GM23338 (cell line): ENCODE results near the gene RIMS1. TPM values are rescaled to one million over a fixed set of nuclear protein-coding genes. Genes with fewer than 3 reads are reported as not detected.

Experiments used
- ATAC-seq: fragments of 200-7000 bp; cut with Tn5 transposase; 3 replicates; pipeline ENCODE4 v1.9.1; 2020
- DNase-seq: peaks from one replicate; pipeline ENCODE4 v3.0.0-alpha.2; 2015; ENCODE audit warnings: low spot score
- H2AFZ ChIP-seq: fragments of 200-600 bp; sonication (generic); 2 replicates; pipeline ENCODE4 v1.8.0; 2016; ENCODE audit warnings: antibody characterized with exemption, mild to moderate bottlenecking, moderate library complexity
- H3F3A ChIP-seq: fragments of 200-600 bp; sonication (generic); replicated peaks from 2 replicates; pipeline ENCODE4 v1.8.0; 2017; ENCODE audit warnings: antibody characterized with exemption, mixed run types, low read depth
- H3K27ac ChIP-seq: fragments of 200-600 bp; sonication (generic); 2 replicates; pipeline ENCODE4 v1.6.1; 2016; ENCODE audit warnings: low read depth
- H3K27me3 ChIP-seq: fragments of 200-600 bp; sonication (generic); 2 replicates; pipeline ENCODE4 v1.8.0; 2016; ENCODE audit warnings: mild to moderate bottlenecking, mixed run types, moderate library complexity; ENCODE audit not compliant: insufficient read depth
- H3K36me3 ChIP-seq: fragments of 200-600 bp; sonication (generic); 2 replicates; pipeline ENCODE4 v1.8.0; 2016; ENCODE audit warnings: mild to moderate bottlenecking; ENCODE audit not compliant: insufficient read depth
- H3K4me1 ChIP-seq: fragments of 200-600 bp; sonication (generic); 2 replicates; pipeline ENCODE4 v1.8.0; 2016; ENCODE audit warnings: mild to moderate bottlenecking, moderate library complexity; ENCODE audit not compliant: insufficient read depth
- H3K4me2 ChIP-seq: fragments of 200-600 bp; sonication (generic); 2 replicates; pipeline ENCODE4 v1.7.1; 2017; ENCODE audit warnings: mixed run types
- H3K4me3 ChIP-seq: fragments of 200-600 bp; sonication (generic); 2 replicates; pipeline ENCODE4 v1.6.1; 2016; ENCODE audit warnings: mixed run types
- H3K79me2 ChIP-seq: fragments of 200-600 bp; sonication (generic); replicated peaks from 2 replicates; pipeline ENCODE4 v1.8.0; 2017; ENCODE audit warnings: mild to moderate bottlenecking; ENCODE audit not compliant: insufficient read depth
- H3K9me2 ChIP-seq: fragments of 200-600 bp; sonication (generic); 2 replicates; pipeline ENCODE4 v1.8.0; 2017; ENCODE audit not compliant: insufficient read depth
- H4K20me1 ChIP-seq: fragments of 200-600 bp; sonication (generic); replicated peaks from 2 replicates; pipeline ENCODE4 v1.8.0; 2017; ENCODE audit warnings: mild to moderate bottlenecking; ENCODE audit not compliant: insufficient read depth
- H3K27ac Mint-ChIP-seq: 2 replicates; pipeline ENCODE4 v1.8.0; 2020; ENCODE audit warnings: inconsistent platforms, mild to moderate bottlenecking, moderate library complexity, mixed read lengths
- H3K27me3 Mint-ChIP-seq: 3 replicates; pipeline ENCODE4 v1.8.0; 2022; ENCODE audit warnings: low read depth, mild to moderate bottlenecking, moderate library complexity, mixed read lengths, inconsistent platforms; ENCODE audit not compliant: insufficient read depth, poor library complexity
- H3K36me3 Mint-ChIP-seq: 3 replicates; pipeline ENCODE4 v1.8.0; 2021; ENCODE audit warnings: low read depth, mild to moderate bottlenecking, inconsistent platforms, moderate library complexity, mixed read lengths
- H3K4me1 Mint-ChIP-seq: 3 replicates; pipeline ENCODE4 v1.8.0; 2020; ENCODE audit warnings: mild to moderate bottlenecking, inconsistent platforms, mixed read lengths
- H3K4me3 Mint-ChIP-seq: 3 replicates; pipeline ENCODE4 v1.8.0; 2021; ENCODE audit warnings: moderate library complexity, mild to moderate bottlenecking, inconsistent platforms, mixed read lengths
- H3K9me3 Mint-ChIP-seq: 3 replicates; pipeline ENCODE4 v1.8.0; 2020; ENCODE audit warnings: moderate library complexity, mild to moderate bottlenecking, inconsistent platforms, mixed read lengths
- CREB1 ChIP-seq: fragments of 250-450 bp; sonication (Bioruptor Pico); IDR thresholded peaks from 2 replicates; pipeline ENCODE4 v1.5.0; 2020; ENCODE audit warnings: low read depth, mild to moderate bottlenecking, moderate library complexity
- EZH2 ChIP-seq: fragments of 200-600 bp; sonication (generic); IDR thresholded peaks from one replicate; pipeline ENCODE4 v1.8.0; 2017; ENCODE audit warnings: antibody characterized with exemption, mild to moderate bottlenecking, low read depth; ENCODE audit not compliant: unreplicated experiment
- EZH2phosphoT487 ChIP-seq: fragments of 200-600 bp; sonication (generic); IDR thresholded peaks from one replicate; pipeline ENCODE4 v1.8.1; 2018; ENCODE audit warnings: antibody characterized with exemption; ENCODE audit not compliant: unreplicated experiment
- JUNB ChIP-seq: IDR thresholded peaks from one replicate; pipeline ENCODE4 v1.6.1; 2016; ENCODE audit warnings: antibody characterized with exemption; ENCODE audit not compliant: unreplicated experiment
- NANOG ChIP-seq: IDR thresholded peaks from 2 replicates; pipeline ENCODE4 v1.6.1; 2016; ENCODE audit warnings: antibody characterized with exemption, borderline replicate concordance
- POLR2AphosphoS5 ChIP-seq: IDR thresholded peaks from 2 replicates; pipeline ENCODE4 v1.6.1; 2016; ENCODE audit warnings: antibody characterized with exemption, low read depth
- STAT1 ChIP-seq: IDR thresholded peaks from one replicate; pipeline ENCODE4 v1.6.1; 2016; ENCODE audit warnings: antibody characterized with exemption; ENCODE audit not compliant: unreplicated experiment
- ZNF114 ChIP-seq: fragments of 250-450 bp; sonication (Bioruptor Pico); IDR thresholded peaks from 2 replicates; pipeline ENCODE4 v1.5.0; 2020; ENCODE audit warnings: mild to moderate bottlenecking, moderate library complexity
- ZNF331 ChIP-seq: fragments of 250-450 bp; sonication (Bioruptor Pico); IDR thresholded peaks from 2 replicates; pipeline ENCODE4 v1.5.0; 2020; ENCODE audit warnings: low read depth, mild to moderate bottlenecking, moderate library complexity
- ZNF462 ChIP-seq: fragments of 250-450 bp; sonication (Bioruptor Pico); IDR thresholded peaks from 2 replicates; pipeline ENCODE4 v1.5.0; 2020; ENCODE audit warnings: mild to moderate bottlenecking, moderate library complexity
- polyA plus RNA-seq: library from polyadenylated mRNA; unstranded; fragments of >200 nt; fragmentation: Nextera tagmentation; extraction: Ambion mirVana; gene quantifications from 2 replicates; pipeline ENCODE4 v1.2.1, GENCODE V29; 2016
- total RNA-seq: library from RNA; depleted of rRNA; stranded (reverse); fragments of >200 nt; shearing (Covaris generic); gene quantifications from 2 replicates; pipeline ENCODE4 v1.2.3, GENCODE V29; 2014
- TF ChIP-seq, protein P1 (sequence below): IDR thresholded peaks from 2 replicates; pipeline ENCODE4 v1.6.1; 2016; ENCODE audit warnings: antibody characterized with exemption
- TF ChIP-seq, protein P2 (sequence below), 2 experiments: fragments of 200-600 bp in 1 of 2; sonication (generic) in 1 of 2; conservative IDR thresholded peaks; 2 replicates each; pipeline versions ENCODE4 v1.5.1 to v1.6.1; 2016 to 2017; ENCODE audit warnings: antibody characterized with exemption in 2 of 2, low read depth in 2 of 2, mild to moderate bottlenecking in 2 of 2, moderate library complexity in 1 of 2
- TF ChIP-seq, protein P3 (sequence below): IDR thresholded peaks from one replicate; pipeline ENCODE4 v1.6.1; 2018; ENCODE audit warnings: antibody characterized with exemption; ENCODE audit not compliant: unreplicated experiment

The RIMS1 gene
- total and polyA plus RNA-seq, 2 experiments from 2014 or later: 0.89 to 4.0 TPM

DNA sequence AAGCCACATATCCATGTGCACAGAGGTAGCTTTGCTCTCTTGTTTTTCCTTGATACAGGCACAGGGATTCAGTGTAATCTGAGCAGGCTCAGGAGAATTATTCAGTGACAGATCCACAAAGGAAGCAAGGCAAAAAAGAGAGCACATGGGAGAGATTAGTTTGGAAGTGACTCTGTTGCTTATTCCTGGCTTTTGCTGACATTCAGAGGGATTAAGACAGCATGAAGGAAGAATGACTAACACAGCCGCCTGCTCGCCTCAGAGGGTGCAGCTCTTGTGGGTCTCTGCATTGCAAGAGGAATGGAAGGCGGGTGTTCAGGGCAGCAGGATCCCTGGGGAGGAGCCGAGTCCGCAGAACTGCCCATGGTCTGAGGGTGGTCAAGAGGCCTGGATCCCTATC, 532.1 kb downstream of the RIMS1 start:
- H3K4me2 ChIP-seq: no peak overlapping the region

More for the DNA sequence above, 532.1 kb downstream of the RIMS1 start:
- Histone ChIP-seq H3K4me3 (no peak overlapping the region), H3K27me3 (no peaks in the 10 kb centered on the region), H2AFZ (peak overlapping the region; percentile 47), H3F3A (no peaks in the 10 kb centered on the region), H3K79me2 (no peaks in the 10 kb centered on the region), H3K9me2 (no peaks in the 10 kb centered on the region), H4K20me1 (no peaks in the 10 kb centered on the region), H3K27ac (no peak overlapping the region), H3K4me1 (0 out of 2 replicates have a peak, but pooled peaks cover 3% of the 10 kb centered on the region), H3K36me3 (no peaks in the 10 kb centered on the region)
- Mint-ChIP-seq H3K27me3 (no peaks in the 10 kb centered on the region), H3K4me3 (no peak overlapping the region), H3K27ac (no peak overlapping the region), H3K36me3 (no peaks in the 10 kb centered on the region), H3K9me3 (no peaks in the 10 kb centered on the region), H3K4me1 (peaks cover 25% of the 10 kb centered on the region)
- DNase-seq (no peak), ATAC-seq (no peak)
- TF ChIP-seq, protein P1, sequence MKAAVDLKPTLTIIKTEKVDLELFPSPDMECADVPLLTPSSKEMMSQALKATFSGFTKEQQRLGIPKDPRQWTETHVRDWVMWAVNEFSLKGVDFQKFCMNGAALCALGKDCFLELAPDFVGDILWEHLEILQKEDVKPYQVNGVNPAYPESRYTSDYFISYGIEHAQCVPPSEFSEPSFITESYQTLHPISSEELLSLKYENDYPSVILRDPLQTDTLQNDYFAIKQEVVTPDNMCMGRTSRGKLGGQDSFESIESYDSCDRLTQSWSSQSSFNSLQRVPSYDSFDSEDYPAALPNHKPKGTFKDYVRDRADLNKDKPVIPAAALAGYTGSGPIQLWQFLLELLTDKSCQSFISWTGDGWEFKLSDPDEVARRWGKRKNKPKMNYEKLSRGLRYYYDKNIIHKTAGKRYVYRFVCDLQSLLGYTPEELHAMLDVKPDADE: no peak
- TF ChIP-seq, protein P2, sequence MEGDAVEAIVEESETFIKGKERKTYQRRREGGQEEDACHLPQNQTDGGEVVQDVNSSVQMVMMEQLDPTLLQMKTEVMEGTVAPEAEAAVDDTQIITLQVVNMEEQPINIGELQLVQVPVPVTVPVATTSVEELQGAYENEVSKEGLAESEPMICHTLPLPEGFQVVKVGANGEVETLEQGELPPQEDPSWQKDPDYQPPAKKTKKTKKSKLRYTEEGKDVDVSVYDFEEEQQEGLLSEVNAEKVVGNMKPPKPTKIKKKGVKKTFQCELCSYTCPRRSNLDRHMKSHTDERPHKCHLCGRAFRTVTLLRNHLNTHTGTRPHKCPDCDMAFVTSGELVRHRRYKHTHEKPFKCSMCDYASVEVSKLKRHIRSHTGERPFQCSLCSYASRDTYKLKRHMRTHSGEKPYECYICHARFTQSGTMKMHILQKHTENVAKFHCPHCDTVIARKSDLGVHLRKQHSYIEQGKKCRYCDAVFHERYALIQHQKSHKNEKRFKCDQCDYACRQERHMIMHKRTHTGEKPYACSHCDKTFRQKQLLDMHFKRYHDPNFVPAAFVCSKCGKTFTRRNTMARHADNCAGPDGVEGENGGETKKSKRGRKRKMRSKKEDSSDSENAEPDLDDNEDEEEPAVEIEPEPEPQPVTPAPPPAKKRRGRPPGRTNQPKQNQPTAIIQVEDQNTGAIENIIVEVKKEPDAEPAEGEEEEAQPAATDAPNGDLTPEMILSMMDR (conservative IDR thresholded peaks at IDR 0.05; ENCODE audit: low read depth in 2 of 2): no peak
- TF ChIP-seq ZNF114 (CRISPR knock-in tag): no peak
- no peak for TF ChIP-seq EZH2phosphoT487
- no peak for TF ChIP-seq ZNF331 (CRISPR knock-in tag)
- no peak for TF ChIP-seq CREB1 (CRISPR knock-in tag)
- TF ChIP-seq NANOG: no peak
- TF ChIP-seq STAT1: no peak
- TF ChIP-seq POLR2AphosphoS5: no peak
- no peak for TF ChIP-seq EZH2
- TF ChIP-seq ZNF462 (CRISPR knock-in tag): no peak
- TF ChIP-seq, protein P3, sequence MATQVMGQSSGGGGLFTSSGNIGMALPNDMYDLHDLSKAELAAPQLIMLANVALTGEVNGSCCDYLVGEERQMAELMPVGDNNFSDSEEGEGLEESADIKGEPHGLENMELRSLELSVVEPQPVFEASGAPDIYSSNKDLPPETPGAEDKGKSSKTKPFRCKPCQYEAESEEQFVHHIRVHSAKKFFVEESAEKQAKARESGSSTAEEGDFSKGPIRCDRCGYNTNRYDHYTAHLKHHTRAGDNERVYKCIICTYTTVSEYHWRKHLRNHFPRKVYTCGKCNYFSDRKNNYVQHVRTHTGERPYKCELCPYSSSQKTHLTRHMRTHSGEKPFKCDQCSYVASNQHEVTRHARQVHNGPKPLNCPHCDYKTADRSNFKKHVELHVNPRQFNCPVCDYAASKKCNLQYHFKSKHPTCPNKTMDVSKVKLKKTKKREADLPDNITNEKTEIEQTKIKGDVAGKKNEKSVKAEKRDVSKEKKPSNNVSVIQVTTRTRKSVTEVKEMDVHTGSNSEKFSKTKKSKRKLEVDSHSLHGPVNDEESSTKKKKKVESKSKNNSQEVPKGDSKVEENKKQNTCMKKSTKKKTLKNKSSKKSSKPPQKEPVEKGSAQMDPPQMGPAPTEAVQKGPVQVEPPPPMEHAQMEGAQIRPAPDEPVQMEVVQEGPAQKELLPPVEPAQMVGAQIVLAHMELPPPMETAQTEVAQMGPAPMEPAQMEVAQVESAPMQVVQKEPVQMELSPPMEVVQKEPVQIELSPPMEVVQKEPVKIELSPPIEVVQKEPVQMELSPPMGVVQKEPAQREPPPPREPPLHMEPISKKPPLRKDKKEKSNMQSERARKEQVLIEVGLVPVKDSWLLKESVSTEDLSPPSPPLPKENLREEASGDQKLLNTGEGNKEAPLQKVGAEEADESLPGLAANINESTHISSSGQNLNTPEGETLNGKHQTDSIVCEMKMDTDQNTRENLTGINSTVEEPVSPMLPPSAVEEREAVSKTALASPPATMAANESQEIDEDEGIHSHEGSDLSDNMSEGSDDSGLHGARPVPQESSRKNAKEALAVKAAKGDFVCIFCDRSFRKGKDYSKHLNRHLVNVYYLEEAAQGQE: no peak
- no peak for TF ChIP-seq JUNB
